Heart left ventricle (tissue), 16 donors: ENCODE data around the gene WWOX. TPM values are rescaled to one million over a fixed set of nuclear protein-coding genes. Genes with fewer than 3 reads are reported as not detected.

Experiments used
- ATAC-seq, 4 donors: fragments of 200-7000 bp; cut with Tn5 transposase; one replicate each; pipeline ENCODE4 v1.9.1; 2020 to 2022; ENCODE audit warnings: moderate library complexity in 4 of 4, mild to moderate bottlenecking in 3 of 4, moderate number of reproducible peaks in 1 of 4
- DNase-seq, 5 donors: peaks; one replicate each; pipeline ENCODE4 v3.0.0-alpha.2; 2020
- H3K27ac ChIP-seq, 12 donors: fragments of 200-600 bp; sonication (generic) in 4 of 12; one replicate each; pipeline versions ENCODE4 v1.5.0 to v1.8.0; 2016 to 2022; ENCODE audit warnings: mild to moderate bottlenecking in 2 of 12
- H3K27me3 ChIP-seq, 9 donors: fragments of 200-600 bp; sonication (generic) in 2 of 9; one replicate each; pipeline versions ENCODE4 v1.5.1 to v1.8.0; 2016 to 2022; ENCODE audit warnings: mild to moderate bottlenecking in 3 of 9
- H3K36me3 ChIP-seq, 9 donors: fragments of 200-600 bp; sonication (generic) in 2 of 9; one replicate each; pipeline versions ENCODE4 v1.5.0 to v1.8.0; 2018 to 2022; ENCODE audit warnings: mild to moderate bottlenecking in 2 of 9
- H3K4me1 ChIP-seq, 12 donors: fragments of 200-600 bp; sonication (generic) in 4 of 12; one replicate each; pipeline versions ENCODE4 v1.5.0 to v1.8.0; 2016 to 2022; ENCODE audit warnings: mild to moderate bottlenecking in 3 of 12
- H3K4me3 ChIP-seq, 12 donors: fragments of 200-600 bp; sonication (generic) in 4 of 12; one replicate each; pipeline versions ENCODE4 v1.5.0 to v1.8.0; 2017 to 2022; ENCODE audit warnings: mild to moderate bottlenecking in 9 of 12, moderate library complexity in 4 of 12
- H3K9me3 ChIP-seq, 12 donors: fragments of 200-600 bp; sonication (generic) in 4 of 12; one replicate each; pipeline versions ENCODE4 v1.5.0 to v1.8.0; 2016 to 2022; ENCODE audit warnings: mild to moderate bottlenecking in 1 of 12
- CTCF ChIP-seq, 12 donors: fragments of 200-600 bp; sonication (generic) in 4 of 12; IDR thresholded peaks; one replicate each; pipeline versions ENCODE4 v1.5.0 to v1.8.0; 2018 to 2022; ENCODE audit warnings: antibody characterized with exemption in 12 of 12, mild to moderate bottlenecking in 5 of 12
- POLR2A ChIP-seq, 2 donors: fragments of 450-650 bp; IDR thresholded peaks; one replicate each; pipeline ENCODE4 v1.6.1; 2017; ENCODE audit warnings: antibody characterized with exemption in 2 of 2, mild to moderate bottlenecking in 2 of 2, moderate library complexity in 2 of 2
- WGBS, 4 donors: extraction: QIAGEN DNeasy Blood & Tissue Kit in 2 of 4; methylation state at CpG; one replicate each; pipeline versions ENCODE4 v1.1.5 to v1.1.7; 2013 to 2018; 5-methylcytosine and 5-hydroxymethylcytosine counted together
- intact Hi-C, 10 donors: fragments of 100-400 bp; cut with DNase I; formaldehyde crosslinking; loops; one replicate each; pipeline versions ENCODE4 v1.11.1 to v1.14.2; 2022
- polyA plus RNA-seq, 2 donors: library from polyadenylated mRNA; stranded (reverse); fragments of 200-250 nt; gene quantifications; one replicate each; pipeline ENCODE4 v1.2.3, GENCODE V29; 2013
- total RNA-seq, 9 donors: library from RNA; depleted of rRNA in 2 of 9; stranded (reverse); fragments of >200 nt in 2 of 9; fragmentation: NEBNext Ultra II Directional in 3 of 9; extraction: Animal tissue kit (Norgen Biotek cat#: 25700) in 3 of 9; gene quantifications; one replicate each; pipeline versions ENCODE4 v1.1.0 to v1.2.4, GENCODE V29; 2016 to 2023
- donor health status: ischemic (EF 13 %, LVEDD 7.1; RV severe dilation, severe dysfunction).
- donor health status: healthy with polysubstance abuse.
- donor health status: DM: no; HTN: yes; CAD: no.
- donor health status: DM: no; HTN: no; CAD: no.
- donor health status: ischemic (EF 25% LVEDD 6.9; RV normal size, moderate dysfunction).
- donor health status: ischemic (EF 25% LVEDD 5.7; RV mildly dilated, moderate dysfunction).
- donor health status: healthy.
- donor health status: DM: yes; HTN: yes; CAD: no.
- donor health status: ischemic (EF 35%, LVEDD 5.7; RV mildly dilated, moderate dysfunction).
- donor health status: nonischemic (EF 11% LVEDD 7.7; RV severe dilation, severe dysfunction).
- donor health status: DM: yes; HTN: yes; CAD: no.
- donor health status: PGD.
- donor health status: ischemic (EF 29% LVEDD 5.4; RV normal size, mild dysfunction).
- donor health status: nonischemic (EF 23%, LVEDD 6.1; RV moderate dilation, normal function).

Gene WWOX
- total and polyA plus RNA-seq, 11 donors: 4.3 to 18.3 (median 9.1) TPM

- no peaks in the 10 kb centered on the region for H3K4me1 ChIP-seq
- H3K27ac ChIP-seq: no peak overlapping the region
- no peaks in the 10 kb centered on the region for H3K27me3 ChIP-seq
- intact Hi-C loops: no loop called here
- WGBS, 4 donors: 78 to 84% (median 82%) methylated on average over 7 of the region's 7 CpGs
- DNase-seq (no peak), ATAC-seq (no peak)
- no peak for TF ChIP-seq POLR2A (IDR thresholded peaks at IDR 0.05)
- no peak for TF ChIP-seq CTCF (IDR thresholded peaks at IDR 0.05)
- no peaks in the 10 kb centered on the region for H3K9me3 ChIP-seq
- no peaks in the 10 kb centered on the region for H3K36me3 ChIP-seq
- H3K4me3 ChIP-seq: no peak overlapping the region
Measured at GRCh38 chr16:78211020-78211599, 111.7 kb downstream of the WWOX start.

GRCh38 chr16:78211946-78212345 is 112.5 kb downstream of the WWOX start:
- no peaks in the 10 kb centered on the region for H3K4me1 ChIP-seq
- intact Hi-C loops: no loop called here
- WGBS, 4 donors: 92 to 100% (median 97%) methylated on average over 2 of the region's 2 CpGs
- no peak overlapping the region for H3K4me3 ChIP-seq
- no peaks in the 10 kb centered on the region for H3K27me3 ChIP-seq
- DNase-seq (no peak), ATAC-seq (no peak)
- H3K36me3 ChIP-seq: no peaks in the 10 kb centered on the region
- H3K27ac ChIP-seq: no peak overlapping the region
- no peaks in the 10 kb centered on the region for H3K9me3 ChIP-seq
- TF ChIP-seq POLR2A (IDR thresholded peaks at IDR 0.05) (no peak), CTCF (IDR thresholded peaks at IDR 0.05) (no peak)

GRCh38 chr16:78212674-78213073 is 113.2 kb downstream of the WWOX start:
- no peak overlapping the region for H3K4me3 ChIP-seq
- WGBS, 4 donors: 95 to 99% (median 96%) methylated on average over 7 of the region's 7 CpGs
- intact Hi-C loops: no loop called here
- DNase-seq (no peak), ATAC-seq (no peak)
- no peaks in the 10 kb centered on the region for H3K9me3 ChIP-seq
- H3K36me3 ChIP-seq: no peaks in the 10 kb centered on the region
- H3K27me3 ChIP-seq: no peaks in the 10 kb centered on the region
- H3K27ac ChIP-seq: no peak overlapping the region
- TF ChIP-seq POLR2A (IDR thresholded peaks at IDR 0.05): no peak
- no peak for TF ChIP-seq CTCF (IDR thresholded peaks at IDR 0.05)
- no peaks in the 10 kb centered on the region for H3K4me1 ChIP-seq

- Histone ChIP-seq H3K27me3 (no peaks in the 10 kb centered on the region), H3K36me3 (no peaks in the 10 kb centered on the region), H3K4me1 (no peaks in the 10 kb centered on the region), H3K4me3 (no peak overlapping the region), H3K27ac (no peak overlapping the region), H3K9me3 (no peaks in the 10 kb centered on the region)
- TF ChIP-seq CTCF (IDR thresholded peaks at IDR 0.05) (no peak), POLR2A (IDR thresholded peaks at IDR 0.05) (no peak)
- DNase-seq: no peak
- ATAC-seq: no peak
- 90 to 96% (median 94%) methylated on average over 5 to 7 of the region's 7 CpGs for WGBS, 4 donors
- intact Hi-C loops: no loop called here
Measured at GRCh38 chr16:78213751-78214150, 114.3 kb downstream of the WWOX start.
